ENCODE data around the gene TMEM222.
"Not testable (repeated sequence)": the region's sequence is repeated elsewhere in the genome, so short reads cannot be mapped to it uniquely, and the experiment has no call there.

Gene TMEM222

DNA sequence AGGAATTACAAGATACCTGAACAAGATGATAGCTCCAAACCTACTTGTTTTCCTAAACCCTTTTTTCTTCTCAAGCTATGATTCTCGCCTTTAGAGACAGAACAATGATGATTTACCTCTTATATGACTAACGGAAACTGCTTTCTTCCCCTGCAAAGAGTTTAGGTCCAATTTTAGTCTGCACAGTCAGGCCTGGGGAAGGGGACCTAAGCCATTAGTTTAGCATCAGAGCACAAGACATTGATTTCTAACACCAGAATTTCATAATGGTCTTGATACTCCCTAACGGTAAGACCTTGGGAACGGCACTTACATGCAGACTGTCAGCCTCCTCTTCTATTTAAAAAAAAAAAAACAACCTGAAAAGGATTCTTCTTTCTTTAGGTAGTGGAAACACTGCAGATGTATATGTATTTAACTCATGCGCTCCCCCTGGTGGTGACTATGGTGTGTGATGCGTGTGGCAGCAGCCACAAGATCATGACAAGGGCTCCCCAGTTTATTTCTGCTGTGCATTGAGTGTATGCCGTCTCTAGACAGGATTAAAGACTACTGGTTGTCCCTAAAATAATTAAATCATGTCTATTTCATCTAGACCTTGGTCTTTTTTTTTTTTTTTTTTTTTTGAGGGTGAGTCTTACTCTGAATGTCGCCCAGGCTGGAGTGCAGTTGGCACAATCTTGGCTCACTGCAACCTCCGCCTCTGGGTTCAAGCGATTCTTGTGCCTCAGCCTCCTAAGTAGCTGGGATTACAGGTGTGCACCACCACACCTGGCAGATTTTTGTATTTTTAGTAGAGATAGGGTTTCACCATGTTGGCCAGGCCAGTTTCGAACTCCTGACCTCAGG, 37.3 kb upstream of the TMEM222 start:
- no peak for TF ChIP-seq EZH2 (IDR thresholded peaks at IDR 0.05; ENCODE audit: borderline replicate concordance, low read depth, low read length, severe bottlenecking)
- TF ChIP-seq, protein P1, sequence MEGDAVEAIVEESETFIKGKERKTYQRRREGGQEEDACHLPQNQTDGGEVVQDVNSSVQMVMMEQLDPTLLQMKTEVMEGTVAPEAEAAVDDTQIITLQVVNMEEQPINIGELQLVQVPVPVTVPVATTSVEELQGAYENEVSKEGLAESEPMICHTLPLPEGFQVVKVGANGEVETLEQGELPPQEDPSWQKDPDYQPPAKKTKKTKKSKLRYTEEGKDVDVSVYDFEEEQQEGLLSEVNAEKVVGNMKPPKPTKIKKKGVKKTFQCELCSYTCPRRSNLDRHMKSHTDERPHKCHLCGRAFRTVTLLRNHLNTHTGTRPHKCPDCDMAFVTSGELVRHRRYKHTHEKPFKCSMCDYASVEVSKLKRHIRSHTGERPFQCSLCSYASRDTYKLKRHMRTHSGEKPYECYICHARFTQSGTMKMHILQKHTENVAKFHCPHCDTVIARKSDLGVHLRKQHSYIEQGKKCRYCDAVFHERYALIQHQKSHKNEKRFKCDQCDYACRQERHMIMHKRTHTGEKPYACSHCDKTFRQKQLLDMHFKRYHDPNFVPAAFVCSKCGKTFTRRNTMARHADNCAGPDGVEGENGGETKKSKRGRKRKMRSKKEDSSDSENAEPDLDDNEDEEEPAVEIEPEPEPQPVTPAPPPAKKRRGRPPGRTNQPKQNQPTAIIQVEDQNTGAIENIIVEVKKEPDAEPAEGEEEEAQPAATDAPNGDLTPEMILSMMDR (IDR thresholded peaks at IDR 0.05; ENCODE audit: borderline replicate concordance, extremely low read depth, low read length, poor library complexity, severe bottlenecking): peak; percentile 94
- Histone ChIP-seq H3K4me1 (ENCODE audit: insufficient read depth, low read length) (no peaks in the 10 kb centered on the region), H3K4me3 (ENCODE audit: low read depth in 1 of 2, low read length in 2 of 2) (no peak overlapping the region), H3K9me3 (ENCODE audit: insufficient read depth, low read length, severe bottlenecking) (no peaks in the 10 kb centered on the region), H3K9ac (ENCODE audit: low read depth, low read length) (no peak overlapping the region), H3K36me3 (ENCODE audit: insufficient read depth, low read length) (peaks cover 20% of the 10 kb centered on the region), H3K27me3 (ENCODE audit: insufficient read depth, low read length, poor library complexity) (no peaks in the 10 kb centered on the region), H3K27ac (ENCODE audit: low read length) (no peak overlapping the region), H2AFZ (ENCODE audit: low read depth, low read length) (no peak overlapping the region), H4K20me1 (ENCODE audit: insufficient read depth, low read length) (no peaks in the 10 kb centered on the region), H3K4me2 (ENCODE audit: insufficient read depth, low read length) (no peak overlapping the region), H3K79me2 (ENCODE audit: insufficient read depth, low read length) (no peaks in the 10 kb centered on the region)
- ATAC-seq (ENCODE audit: insufficient read depth, low read depth): peak; percentile 96
- DNase-seq: peak; percentile 85

DNA sequence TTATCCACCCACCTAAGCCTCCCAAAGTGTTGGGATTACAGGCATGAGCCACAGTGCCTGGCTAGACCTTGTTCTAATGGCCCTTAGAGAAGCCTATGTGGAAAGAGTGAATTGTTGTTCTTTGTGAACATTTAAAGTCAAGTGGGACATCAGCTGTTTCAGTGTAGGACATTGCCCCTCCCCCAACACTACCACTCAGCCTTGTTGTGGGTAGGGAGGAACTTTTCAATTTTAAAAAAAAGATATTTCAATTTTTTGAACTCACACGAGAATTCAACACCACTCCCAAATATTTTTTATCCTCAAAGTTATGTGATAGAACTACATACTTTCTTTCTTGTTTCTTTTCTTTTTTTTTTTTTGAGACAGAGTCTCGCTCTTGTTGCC, 36.7 kb upstream of the TMEM222 start:
- H2AFZ ChIP-seq (ENCODE audit: low read depth, low read length): no peak overlapping the region
- no peak overlapping the region for H3K27ac ChIP-seq (ENCODE audit: low read length)
- H3K27me3 ChIP-seq (ENCODE audit: insufficient read depth, low read length, poor library complexity): no peaks in the 10 kb centered on the region
- no peaks in the 10 kb centered on the region for H4K20me1 ChIP-seq (ENCODE audit: insufficient read depth, low read length)
- DNase-seq (no peak), ATAC-seq (ENCODE audit: insufficient read depth, low read depth) (no peak)
- H3K4me2 ChIP-seq (ENCODE audit: insufficient read depth, low read length): no peak overlapping the region
- H3K36me3 ChIP-seq (ENCODE audit: insufficient read depth, low read length): peaks cover 20% of the 10 kb centered on the region
- H3K9ac ChIP-seq (ENCODE audit: low read depth, low read length): no peak overlapping the region
- no peak overlapping the region for H3K4me3 ChIP-seq (ENCODE audit: low read depth in 1 of 2, low read length in 2 of 2)
- no peak for TF ChIP-seq EZH2 (IDR thresholded peaks at IDR 0.05; ENCODE audit: borderline replicate concordance, low read depth, low read length, severe bottlenecking)
- TF ChIP-seq, protein P1 (IDR thresholded peaks at IDR 0.05; ENCODE audit: borderline replicate concordance, extremely low read depth, low read length, poor library complexity, severe bottlenecking): no peak
- H3K9me3 ChIP-seq (ENCODE audit: insufficient read depth, low read length, severe bottlenecking): no peaks in the 10 kb centered on the region
- H3K79me2 ChIP-seq (ENCODE audit: insufficient read depth, low read length): no peaks in the 10 kb centered on the region
- no peaks in the 10 kb centered on the region for H3K4me1 ChIP-seq (ENCODE audit: insufficient read depth, low read length)

- not testable (repeated sequence) for DNase-seq
Observed at GRCh38 chr1:27285821-27286220, 36.1 kb upstream of the TMEM222 start.

DNA sequence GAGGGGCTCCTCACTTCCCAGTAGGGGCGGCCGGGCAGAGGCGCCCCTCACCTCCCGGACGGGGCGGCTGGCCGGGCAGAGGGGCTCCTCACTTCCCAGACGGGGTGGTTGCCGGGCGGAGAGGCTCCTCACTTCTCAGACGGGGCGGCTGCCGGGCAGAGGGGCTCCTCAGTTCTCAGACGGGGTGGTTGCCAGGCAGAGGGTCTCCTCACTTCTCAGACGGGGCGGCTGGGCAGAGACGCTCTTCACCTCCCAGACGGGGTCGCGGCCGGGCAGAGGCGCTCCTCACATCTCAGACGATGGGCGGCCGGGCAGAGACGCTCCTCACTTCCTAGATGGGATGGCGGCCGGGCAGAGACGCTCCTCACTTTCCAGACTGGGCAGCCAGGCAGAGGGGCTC, 32.8 kb upstream of the TMEM222 start:
- H3K4me1 ChIP-seq (ENCODE audit: insufficient read depth, low read length); H3K4me3 ChIP-seq (ENCODE audit: low read depth in 1 of 2, low read length in 2 of 2); H4K20me1 ChIP-seq (ENCODE audit: insufficient read depth, low read length); DNase-seq; H3K27ac ChIP-seq (ENCODE audit: low read length); H3K27me3 ChIP-seq (ENCODE audit: insufficient read depth, low read length, poor library complexity); H3K4me2 ChIP-seq (ENCODE audit: insufficient read depth, low read length); H3K9me3 ChIP-seq (ENCODE audit: insufficient read depth, low read length, severe bottlenecking); H3K9ac ChIP-seq (ENCODE audit: low read depth, low read length); ATAC-seq (ENCODE audit: insufficient read depth, low read depth); H3K79me2 ChIP-seq (ENCODE audit: insufficient read depth, low read length); H2AFZ ChIP-seq (ENCODE audit: low read depth, low read length): not testable (repeated sequence)
- H3K36me3 ChIP-seq (ENCODE audit: insufficient read depth, low read length): peaks cover 40% of the 10 kb centered on the region

More at GRCh38 chr1:27285821-27286220, 36.1 kb upstream of the TMEM222 start:
- H3K79me2 ChIP-seq (ENCODE audit: insufficient read depth, low read length); H4K20me1 ChIP-seq (ENCODE audit: insufficient read depth, low read length); H3K9me3 ChIP-seq (ENCODE audit: insufficient read depth, low read length, severe bottlenecking); H3K4me2 ChIP-seq (ENCODE audit: insufficient read depth, low read length); H3K4me3 ChIP-seq (ENCODE audit: low read depth in 1 of 2, low read length in 2 of 2); H3K27ac ChIP-seq (ENCODE audit: low read length); H2AFZ ChIP-seq (ENCODE audit: low read depth, low read length); H3K4me1 ChIP-seq (ENCODE audit: insufficient read depth, low read length); H3K9ac ChIP-seq (ENCODE audit: low read depth, low read length); ATAC-seq (ENCODE audit: insufficient read depth, low read depth); H3K27me3 ChIP-seq (ENCODE audit: insufficient read depth, low read length, poor library complexity): not testable (repeated sequence)
- peaks cover 24% of the 10 kb centered on the region for H3K36me3 ChIP-seq (ENCODE audit: insufficient read depth, low read length)
